Smooth muscle cell (in vitro differentiated cells): ENCODE results near the gene UQCC5. TPM values are rescaled to one million over a fixed set of nuclear protein-coding genes. Genes with fewer than 3 reads are reported as not detected.

ENCODE experiments used
- DNase-seq: peaks from one replicate; lab custom pipeline; 2025; ENCODE audit not compliant: unreplicated experiment; lab: John Stamatoyannopoulos, UW
- H2AFZ ChIP-seq: fragments of 200-600 bp; sonication (generic); 2 replicates; pipeline ENCODE4 v1.6.0; 2016; ENCODE audit warnings: antibody characterized with exemption, low read depth, mild to moderate bottlenecking
- H3F3A ChIP-seq: fragments of 200-600 bp; sonication (generic); 2 replicates; pipeline ENCODE4 v1.6.0; 2017; ENCODE audit warnings: antibody characterized with exemption, low read depth
- H3K27ac ChIP-seq: fragments of 200-600 bp; sonication (generic); 2 replicates; pipeline ENCODE4 v1.5.1; 2016; ENCODE audit warnings: low read depth, mild to moderate bottlenecking
- H3K27me3 ChIP-seq: fragments of 200-600 bp; sonication (generic); 2 replicates; pipeline ENCODE4 v1.6.1; 2016; ENCODE audit warnings: low read depth, mild to moderate bottlenecking
- H3K36me3 ChIP-seq: fragments of 200-600 bp; sonication (generic); 2 replicates; pipeline ENCODE4 v1.5.1; 2016; ENCODE audit warnings: low read depth
- H3K4me1 ChIP-seq: fragments of 200-600 bp; sonication (generic); 2 replicates; pipeline ENCODE4 v1.5.1; 2016; ENCODE audit warnings: low read depth
- H3K4me2 ChIP-seq: fragments of 200-600 bp; sonication (generic); 2 replicates; pipeline ENCODE4 v1.6.0; 2016; ENCODE audit warnings: mild to moderate bottlenecking
- H3K4me3 ChIP-seq: fragments of 200-600 bp; sonication (generic); 2 replicates; pipeline ENCODE4 v1.5.1; 2016; ENCODE audit warnings: mild to moderate bottlenecking
- H3K79me2 ChIP-seq: fragments of 200-600 bp; sonication (generic); 2 replicates; pipeline ENCODE4 v1.6.0; 2016; ENCODE audit warnings: low read depth, mild to moderate bottlenecking
- H3K9ac ChIP-seq: fragments of 200-600 bp; sonication (generic); 2 replicates; pipeline ENCODE4 v1.6.0; 2016; ENCODE audit warnings: low read depth
- H3K9me3 ChIP-seq: fragments of 200-600 bp; sonication (generic); replicated peaks from 2 replicates; pipeline ENCODE4 v1.5.1; 2016; ENCODE audit warnings: low read depth
- H4K20me1 ChIP-seq: fragments of 200-600 bp; sonication (generic); 2 replicates; pipeline ENCODE4 v1.6.0; 2016; ENCODE audit warnings: low read depth
- CTCF ChIP-seq: fragments of 200-600 bp; sonication (generic); IDR thresholded peaks from 2 replicates; pipeline ENCODE4 v1.5.1; 2017; ENCODE audit warnings: borderline replicate concordance, mild to moderate bottlenecking, antibody characterized with exemption; ENCODE audit not compliant: insufficient read depth, poor library complexity, severe bottlenecking
- WGBS: methylation state at CpG from one replicate; pipeline ENCODE4 v1.1.7; 2016; ENCODE audit warnings: low lambda C conversion rate; 5-methylcytosine and 5-hydroxymethylcytosine counted together
- polyA plus RNA-seq: library from polyadenylated mRNA; unstranded; fragments of >200 nt; fragmentation: Nextera tagmentation; extraction: Ambion mirVana; gene quantifications from 2 replicates; pipeline ENCODE4 v1.2.1, GENCODE V29; 2016
- total RNA-seq: library from RNA; depleted of rRNA; stranded (reverse); fragments of >200 nt; gene quantifications from 2 replicates; pipeline ENCODE4 v1.2.3, GENCODE V29; 2014

Gene UQCC5
- total and polyA plus RNA-seq, 2 experiments from 2014 or later: 0.76 to 33.0 TPM

GRCh38 chr3:52557011-52557960 lies 20.9 kb downstream of the UQCC5 start:
- TF ChIP-seq CTCF: no peak
- peaks cover 13% of the 10 kb centered on the region for H3K36me3 ChIP-seq
- 93% methylated on average over 9 of the region's 9 CpGs for WGBS

DNA sequence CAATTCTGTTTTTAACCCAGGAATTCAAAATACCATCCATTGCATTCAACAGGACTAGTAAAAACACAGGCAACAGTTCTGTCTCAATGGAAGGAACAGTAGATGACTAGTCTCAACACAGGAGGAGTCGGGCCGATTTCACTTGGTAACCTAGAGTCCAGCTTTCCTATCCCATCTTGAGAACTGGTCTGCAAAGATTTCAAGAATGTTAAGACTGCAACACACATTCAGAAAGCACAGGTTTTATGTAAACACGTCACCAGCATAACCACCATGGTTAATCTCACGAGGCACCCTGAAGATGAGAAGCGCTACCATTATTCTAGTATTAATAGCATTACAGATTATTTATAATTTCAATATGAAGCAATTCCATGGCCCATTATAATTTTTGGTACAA lies 22.0 kb downstream of the UQCC5 start:
- Histone ChIP-seq H3K79me2 (no peaks in the 10 kb centered on the region), H3K4me2 (no peak overlapping the region), H3K4me1 (no peaks in the 10 kb centered on the region), H2AFZ (no peak overlapping the region), H3K27me3 (no peaks in the 10 kb centered on the region), H3K27ac (no peak overlapping the region), H3K36me3 (peaks cover 17% of the 10 kb centered on the region), H3K9me3 (no peaks in the 10 kb centered on the region), H3K9ac (no peak overlapping the region), H3K4me3 (no peak overlapping the region), H3F3A (no peaks in the 10 kb centered on the region), H4K20me1 (peaks cover 38% of the 10 kb centered on the region)
- WGBS: 91% methylated on average over 5 of the region's 5 CpGs
- no peak for TF ChIP-seq CTCF
- DNase-seq: no peak

More at GRCh38 chr3:52557011-52557960, 20.9 kb downstream of the UQCC5 start:
- Histone ChIP-seq H3K9me3 (no peaks in the 10 kb centered on the region), H4K20me1 (peaks cover 46% of the 10 kb centered on the region), H3K4me1 (no peaks in the 10 kb centered on the region), H3K9ac (no peak overlapping the region), H3K4me2 (no peak overlapping the region), H3F3A (no peaks in the 10 kb centered on the region), H3K4me3 (no peak overlapping the region), H2AFZ (no peak overlapping the region), H3K27ac (no peak overlapping the region), H3K27me3 (no peaks in the 10 kb centered on the region), H3K79me2 (no peaks in the 10 kb centered on the region)
- DNase-seq: no peak

DNA sequence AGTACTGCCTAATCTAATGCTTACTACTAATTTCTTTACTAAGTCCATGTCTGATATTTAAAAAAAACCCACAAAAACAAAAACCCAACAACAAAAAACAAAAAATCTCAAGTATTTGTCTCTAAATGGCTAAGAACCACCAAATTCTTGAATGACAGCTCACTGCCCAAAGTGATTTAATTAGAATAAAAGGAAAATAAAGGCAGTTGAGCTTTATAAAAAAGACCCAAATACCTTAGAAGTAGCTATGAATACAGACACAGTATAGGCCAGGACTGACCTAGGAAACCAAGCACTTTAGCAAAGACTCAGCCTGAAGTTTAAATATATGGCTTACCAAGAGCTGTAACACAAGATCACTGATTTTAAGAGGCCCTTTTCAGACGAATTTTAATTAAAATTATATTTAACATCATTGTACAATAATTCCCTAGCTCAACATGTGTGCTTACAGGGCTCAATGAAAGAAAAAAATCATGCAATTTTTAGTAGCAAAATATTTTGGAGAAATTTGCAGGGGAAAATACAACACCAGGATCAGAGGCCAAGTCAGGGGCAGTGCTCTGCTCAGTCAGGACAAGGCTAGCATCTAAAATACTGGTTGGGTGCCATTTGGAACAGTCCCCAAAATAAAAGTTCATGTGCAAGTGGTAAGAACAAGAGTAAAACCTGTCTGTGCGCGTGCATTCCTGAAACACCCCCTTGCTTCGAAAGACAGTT lies 24.8 kb downstream of the UQCC5 start:
- no peak for TF ChIP-seq CTCF
- 84% methylated on average over 4 of the region's 4 CpGs for WGBS
- H4K20me1 ChIP-seq: peaks cover 19% of the 10 kb centered on the region

More for the DNA sequence above, 24.8 kb downstream of the UQCC5 start:
- Histone ChIP-seq H3K27me3 (no peaks in the 10 kb centered on the region), H3K79me2 (no peaks in the 10 kb centered on the region), H3K4me1 (no peaks in the 10 kb centered on the region), H3K9me3 (no peaks in the 10 kb centered on the region), H3F3A (no peaks in the 10 kb centered on the region), H3K9ac (no peak overlapping the region), H2AFZ (no peak overlapping the region), H3K4me3 (no peak overlapping the region), H3K36me3 (peaks cover 18% of the 10 kb centered on the region), H3K4me2 (no peak overlapping the region), H3K27ac (no peak overlapping the region)
- no peak for DNase-seq
